IMR-90 (cell line): ENCODE measurements around the gene PARVB. TPM values are rescaled to one million over a fixed set of nuclear protein-coding genes. Genes with fewer than 3 reads are reported as not detected.

ENCODE experiments used
- ATAC-seq: fragments of 200-7000 bp; cut with Tn5 transposase; 2 replicates; pipeline ENCODE4 v1.9.1; 2020; ENCODE audit warnings: low read depth, mild to moderate bottlenecking, moderate library complexity
- BruUV-seq: library from RNA; stranded (reverse); fragments of 400-500 nt; replicated peaks from 2 replicates; lab custom pipeline; 2021; lab: Mats Ljungman, UMichigan
- CTCF ChIA-PET: fragments of 300-600 bp; formaldehyde crosslinking; extraction: SDS; loops from one replicate; lab custom pipeline; 2021; ENCODE audit warnings: antibody characterized with exemption; lab: Yijun Ruan, JAX
- POLR2A ChIA-PET: fragments of 300-600 bp; sonication (Branson Sonifier 250); formaldehyde crosslinking; loops from one replicate; lab custom pipeline; 2022; ENCODE audit warnings: antibody characterized with exemption; ENCODE audit not compliant: unreplicated experiment; lab: Charles Lee
- DNase-seq: peaks from one replicate; pipeline ENCODE4 v3.0.0; 2013
- H2AFZ ChIP-seq: replicated peaks from 2 replicates; pipeline ENCODE3; 2013; ENCODE audit warnings: low read length, mild to moderate bottlenecking; ENCODE audit not compliant: poor library complexity
- H2AK5ac ChIP-seq: 2 replicates; pipeline ENCODE4 v1.6.1; 2013; ENCODE audit warnings: low read depth, low read length, inconsistent platforms
- H2AK9ac ChIP-seq: replicated peaks from 2 replicates; pipeline ENCODE3; 2013; ENCODE audit warnings: mild to moderate bottlenecking, low read depth, low read length, moderate library complexity; ENCODE audit not compliant: poor library complexity
- H2BK120ac ChIP-seq: 2 replicates; pipeline ENCODE4 v1.6.1; 2013; ENCODE audit warnings: low read depth, low read length, inconsistent platforms
- H2BK15ac ChIP-seq: 3 replicates; pipeline ENCODE4 v1.6.1; 2013; ENCODE audit warnings: low read depth, low read length, inconsistent platforms
- H2BK20ac ChIP-seq: 2 replicates; pipeline ENCODE4 v1.6.1; 2013; ENCODE audit warnings: low read depth, mild to moderate bottlenecking, inconsistent platforms, low read length, moderate library complexity
- H2BK5ac ChIP-seq: 2 replicates; pipeline ENCODE4 v1.6.1; 2013; ENCODE audit warnings: mild to moderate bottlenecking, low read depth, low read length, inconsistent platforms; ENCODE audit not compliant: poor library complexity, severe bottlenecking
- H3K14ac ChIP-seq: replicated peaks from 2 replicates; pipeline ENCODE4 v1.6.1; 2013; ENCODE audit warnings: low read depth, low read length, inconsistent platforms
- H3K18ac ChIP-seq: 2 replicates; pipeline ENCODE4 v1.6.1; 2013; ENCODE audit warnings: low read depth, low read length, control low read depth
- H3K23ac ChIP-seq: 2 replicates; pipeline ENCODE4 v1.6.1; 2013; ENCODE audit warnings: low read depth, low read length, inconsistent platforms
- H3K27ac ChIP-seq: 2 replicates; pipeline ENCODE4 v1.5.1; 2013; ENCODE audit warnings: mild to moderate bottlenecking, control low read depth, low read length; ENCODE audit not compliant: insufficient read depth
- H3K27me3 ChIP-seq: 2 replicates; pipeline ENCODE4 v1.6.1; 2013; ENCODE audit warnings: low read length; ENCODE audit not compliant: control insufficient read depth, insufficient read depth
- H3K36me3 ChIP-seq: 2 replicates; pipeline ENCODE4 v1.6.1; 2013; ENCODE audit warnings: low read length, mixed read lengths; ENCODE audit not compliant: control insufficient read depth, insufficient read depth
- H3K4ac ChIP-seq: 2 replicates; pipeline ENCODE4 v1.6.1; 2013; ENCODE audit warnings: low read depth, low read length, inconsistent platforms
- H3K4me1 ChIP-seq: 2 replicates; pipeline ENCODE4 v1.6.1; 2013; ENCODE audit warnings: low read length, mixed read lengths; ENCODE audit not compliant: control insufficient read depth, insufficient read depth
- H3K4me2 ChIP-seq: 2 replicates; pipeline ENCODE4 v1.6.1; 2013; ENCODE audit warnings: low read depth, mild to moderate bottlenecking, control low read depth, low read length, moderate library complexity
- H3K4me3 ChIP-seq: 2 replicates; pipeline ENCODE4 v1.5.1; 2013; ENCODE audit warnings: low read depth, mild to moderate bottlenecking, control low read depth, low read length, moderate library complexity; ENCODE audit not compliant: insufficient read depth
- H3K56ac ChIP-seq: 2 replicates; pipeline ENCODE4 v1.6.1; 2013; ENCODE audit warnings: low read length, inconsistent platforms; ENCODE audit not compliant: insufficient read depth; ENCODE audit errors: extremely low read depth
- H3K79me1 ChIP-seq, 2 experiments: 2 replicates each; pipeline ENCODE4 v1.6.1; 2013; ENCODE audit warnings: low read length in 2 of 2, inconsistent platforms in 1 of 2, low read depth in 1 of 2
- H3K9ac ChIP-seq: 2 replicates; pipeline ENCODE4 v1.6.1; 2013; ENCODE audit warnings: low read depth, low read length, control low read depth
- H3K9me1 ChIP-seq: 2 replicates; pipeline ENCODE4 v1.6.1; 2013; ENCODE audit warnings: low read length, inconsistent platforms; ENCODE audit not compliant: insufficient read depth
- H3K9me3 ChIP-seq: 2 replicates; pipeline ENCODE4 v1.6.1; 2013; ENCODE audit warnings: low read length; ENCODE audit not compliant: control insufficient read depth, insufficient read depth
- H4K20me1 ChIP-seq: 2 replicates; pipeline ENCODE4 v1.6.1; 2013; ENCODE audit warnings: low read length, inconsistent platforms; ENCODE audit not compliant: insufficient read depth
- H4K5ac ChIP-seq: 2 replicates; pipeline ENCODE4 v1.6.1; 2013; ENCODE audit warnings: mild to moderate bottlenecking, low read depth, low read length, control low read depth
- H4K8ac ChIP-seq, 2 experiments: 2 replicates each; pipeline ENCODE4 v1.6.1; 2013; ENCODE audit warnings: low read depth in 2 of 2, low read length in 2 of 2, control low read depth in 1 of 2, inconsistent platforms in 1 of 2
- H4K91ac ChIP-seq: 2 replicates; pipeline ENCODE4 v1.6.1; 2013; ENCODE audit warnings: low read depth, low read length, inconsistent platforms; ENCODE audit not compliant: insufficient read depth
- BHLHE40 ChIP-seq: fragments of 150-350 bp; IDR thresholded peaks from 2 replicates; pipeline ENCODE4 v1.6.1; 2016; ENCODE audit warnings: mild to moderate bottlenecking, low read depth, low read length
- CEBPB ChIP-seq: IDR thresholded peaks from 2 replicates; pipeline ENCODE4 v1.6.1; 2012; ENCODE audit warnings: low read depth, low read length, improper control_type of control experiment
- CHD1 ChIP-seq: IDR thresholded peaks from 2 replicates; pipeline ENCODE4 v1.6.1; 2012; ENCODE audit warnings: low read depth, low read length, improper control_type of control experiment
- FOS ChIP-seq: fragments of 150-350 bp; IDR thresholded peaks from 2 replicates; pipeline ENCODE4 v1.6.1; 2016; ENCODE audit warnings: low read depth, low read length
- MAFK ChIP-seq: IDR thresholded peaks from 2 replicates; pipeline ENCODE4 v1.6.1; 2012; ENCODE audit warnings: low read depth, low read length, improper control_type of control experiment
- MAZ ChIP-seq: IDR thresholded peaks from 2 replicates; pipeline ENCODE4 v1.6.1; 2012; ENCODE audit warnings: low read depth, mild to moderate bottlenecking, low read length, improper control_type of control experiment, moderate library complexity, borderline replicate concordance
- MXI1 ChIP-seq: IDR thresholded peaks from 2 replicates; pipeline ENCODE4 v1.6.1; 2012; ENCODE audit warnings: low read depth, mild to moderate bottlenecking, low read length, moderate library complexity, borderline replicate concordance
- NFE2L2 ChIP-seq: fragments of 150-350 bp; IDR thresholded peaks from 2 replicates; pipeline ENCODE4 v1.6.1; 2016; ENCODE audit warnings: low read depth, mild to moderate bottlenecking, low read length
- POLR2A ChIP-seq: IDR thresholded peaks from 2 replicates; pipeline ENCODE4 v1.6.1; 2012; ENCODE audit warnings: mild to moderate bottlenecking, low read depth, low read length
- RAD21 ChIP-seq: IDR thresholded peaks from 2 replicates; pipeline ENCODE4 v1.6.1; 2012; ENCODE audit warnings: low read length, improper control_type of control experiment
- RCOR1 ChIP-seq: IDR thresholded peaks from 2 replicates; pipeline ENCODE4 v1.6.1; 2012; ENCODE audit warnings: mild to moderate bottlenecking, low read length, improper control_type of control experiment; ENCODE audit not compliant: insufficient replicate concordance
- RFX5 ChIP-seq: IDR thresholded peaks from 2 replicates; pipeline ENCODE4 v1.8.0; 2012; ENCODE audit warnings: low read depth, mild to moderate bottlenecking, low read length, moderate library complexity
- SMC3 ChIP-seq: fragments of 150-350 bp; IDR thresholded peaks from 2 replicates; pipeline ENCODE4 v1.6.1; 2016; ENCODE audit warnings: low read depth, mild to moderate bottlenecking, antibody characterized with exemption, low read length, moderate library complexity
- WGBS, 2 experiments: methylation state at CpG; one replicate each; pipeline versions ENCODE4 v1.1.5 to v1.1.7; 2013; ENCODE audit warnings: missing lambda C conversion rate in 2 of 2; ENCODE audit not compliant: insufficient read length in 1 of 2; ENCODE audit errors: extremely low coverage in 2 of 2; 5-methylcytosine and 5-hydroxymethylcytosine counted together
- dilution Hi-C: fragments of 300-500 bp; cut with HindIII; formaldehyde crosslinking; loops from one replicate; pipeline ENCODE4 v1.14.3; 2018; ENCODE audit warnings: low sequenced_read_pairs; ENCODE audit not compliant: unreplicated experiment
- in situ Hi-C: fragments of 300-500 bp; cut with MboI; formaldehyde crosslinking; loops from 3 replicates; pipeline ENCODE4 v1.14.3; 2019; ENCODE audit warnings: low sequenced_read_pairs, inconsistent platforms, mixed read lengths
- intact Hi-C: fragments of 100-400 bp; cut with micrococcal nuclease; formaldehyde crosslinking; loops from 2 replicates; pipeline ENCODE4 v1.10.0; 2022
- polyA plus RNA-seq, 3 experiments: library from polyadenylated mRNA; depleted of rRNA; stranded (reverse); fragments of >200 nt; gene quantifications; 2 replicates each; pipeline ENCODE4 v1.2.3, GENCODE V29; 2012; ENCODE audit warnings: low replicate concordance in 1 of 3
- total RNA-seq: library from RNA; depleted of rRNA; stranded (reverse); fragments of >200 nt; gene quantifications from 2 replicates; pipeline ENCODE4 v1.2.3, GENCODE V29; 2012
- TF ChIP-seq, protein P1 (sequence below): fragments of 150-350 bp; IDR thresholded peaks from 2 replicates; pipeline ENCODE4 v1.6.1; 2016; ENCODE audit warnings: low read depth, mild to moderate bottlenecking, low read length, moderate library complexity, borderline replicate concordance
- TF ChIP-seq, protein P2 (sequence below): conservative IDR thresholded peaks from 2 replicates; pipeline ENCODE4 v1.5.1; 2012; ENCODE audit warnings: mild to moderate bottlenecking, low read depth, low read length, improper control_type of control experiment
- TF ChIP-seq, protein P3 (sequence below): fragments of 150-350 bp; IDR thresholded peaks from 2 replicates; pipeline ENCODE4 v1.6.1; 2017; ENCODE audit warnings: mild to moderate bottlenecking, antibody characterized with exemption, low read length, low read depth

PARVB gene
- total and polyA plus RNA-seq, 2 of the 4 experiments (the other 2 are of a cell fraction), result 44.3 to 53.9 TPM

DNA sequence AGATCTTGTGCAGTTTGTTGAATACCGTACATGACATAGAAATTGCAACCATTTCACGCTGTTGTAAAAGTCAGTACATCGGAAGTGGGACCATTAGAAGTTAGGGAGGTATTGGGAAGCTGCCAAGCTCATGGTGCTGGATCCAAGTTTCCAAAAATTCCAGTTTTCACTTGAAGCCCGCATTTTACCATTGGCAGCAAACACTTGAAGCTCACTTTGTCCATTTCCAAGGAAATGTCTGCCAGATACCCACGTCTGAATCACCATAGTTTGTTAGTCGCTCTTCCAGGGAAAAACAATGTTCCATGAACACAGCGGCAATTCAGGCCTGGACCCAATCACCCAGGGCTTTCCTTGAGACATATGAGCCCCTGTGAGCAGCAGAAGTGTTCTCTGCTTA, 22.6 kb upstream of the PARVB start:
- Histone ChIP-seq H4K20me1 (no peaks in the 10 kb centered on the region), H3K36me3 (peaks cover 17% of the 10 kb centered on the region; the same call in 1 of the 2 replicates), H3K9me1 (no peaks in the 10 kb centered on the region), H3K23ac (no peak overlapping the region), H3K27me3 (no peaks in the 10 kb centered on the region), H3K27ac (no peak overlapping the region), H2AK9ac (no peak overlapping the region), H3K18ac (no peak overlapping the region), H3K56ac (no peak overlapping the region), H3K79me1 (no peaks in the 10 kb centered on the region), H3K4me1 (no peaks in the 10 kb centered on the region), H3K4me3 (no peak overlapping the region), H2AK5ac (no peak overlapping the region), H4K5ac (no peak overlapping the region), H3K4me2 (no peak overlapping the region), H3K4ac (no peak overlapping the region), H2BK5ac (no peak overlapping the region), H4K91ac (no peak overlapping the region), H2BK120ac (no peak overlapping the region), H3K9ac (no peak overlapping the region), H4K8ac (no peak overlapping the region), H2BK20ac (no peak overlapping the region), H3K14ac (no peak overlapping the region), H2AFZ (no peak overlapping the region), H2BK15ac (no peak overlapping the region), H3K9me3 (peaks cover 7% of the 10 kb centered on the region)
- POLR2A ChIA-PET, result interaction anchor here (0.8 kb wide), 1 partner anchor 8 kb away, joined by 3 read pairs; no protein-coding TSS in a partner anchor
- dilution Hi-C loops (no loop called here), intact Hi-C loops (no loop called here), in situ Hi-C loops (no loop called here)
- ATAC-seq (no peak), DNase-seq (no peak)
- CTCF ChIA-PET, result interaction anchor here (1.4 kb wide), 1 partner anchor 8 kb away, joined by 7 read pairs; no protein-coding TSS in a partner anchor
- TF ChIP-seq, protein P1, sequence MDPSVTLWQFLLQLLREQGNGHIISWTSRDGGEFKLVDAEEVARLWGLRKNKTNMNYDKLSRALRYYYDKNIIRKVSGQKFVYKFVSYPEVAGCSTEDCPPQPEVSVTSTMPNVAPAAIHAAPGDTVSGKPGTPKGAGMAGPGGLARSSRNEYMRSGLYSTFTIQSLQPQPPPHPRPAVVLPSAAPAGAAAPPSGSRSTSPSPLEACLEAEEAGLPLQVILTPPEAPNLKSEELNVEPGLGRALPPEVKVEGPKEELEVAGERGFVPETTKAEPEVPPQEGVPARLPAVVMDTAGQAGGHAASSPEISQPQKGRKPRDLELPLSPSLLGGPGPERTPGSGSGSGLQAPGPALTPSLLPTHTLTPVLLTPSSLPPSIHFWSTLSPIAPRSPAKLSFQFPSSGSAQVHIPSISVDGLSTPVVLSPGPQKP, result no peak
- TF ChIP-seq RAD21 (no peak), MAFK (no peak), MXI1 (no peak), POLR2A (no peak), SMC3 (no peak), BHLHE40 (no peak), CEBPB (no peak), NFE2L2 (no peak), MAZ (no peak), RCOR1 (no peak), FOS (no peak), RFX5 (no peak), CHD1 (no peak)
- TF ChIP-seq, protein P2, sequence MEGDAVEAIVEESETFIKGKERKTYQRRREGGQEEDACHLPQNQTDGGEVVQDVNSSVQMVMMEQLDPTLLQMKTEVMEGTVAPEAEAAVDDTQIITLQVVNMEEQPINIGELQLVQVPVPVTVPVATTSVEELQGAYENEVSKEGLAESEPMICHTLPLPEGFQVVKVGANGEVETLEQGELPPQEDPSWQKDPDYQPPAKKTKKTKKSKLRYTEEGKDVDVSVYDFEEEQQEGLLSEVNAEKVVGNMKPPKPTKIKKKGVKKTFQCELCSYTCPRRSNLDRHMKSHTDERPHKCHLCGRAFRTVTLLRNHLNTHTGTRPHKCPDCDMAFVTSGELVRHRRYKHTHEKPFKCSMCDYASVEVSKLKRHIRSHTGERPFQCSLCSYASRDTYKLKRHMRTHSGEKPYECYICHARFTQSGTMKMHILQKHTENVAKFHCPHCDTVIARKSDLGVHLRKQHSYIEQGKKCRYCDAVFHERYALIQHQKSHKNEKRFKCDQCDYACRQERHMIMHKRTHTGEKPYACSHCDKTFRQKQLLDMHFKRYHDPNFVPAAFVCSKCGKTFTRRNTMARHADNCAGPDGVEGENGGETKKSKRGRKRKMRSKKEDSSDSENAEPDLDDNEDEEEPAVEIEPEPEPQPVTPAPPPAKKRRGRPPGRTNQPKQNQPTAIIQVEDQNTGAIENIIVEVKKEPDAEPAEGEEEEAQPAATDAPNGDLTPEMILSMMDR, result no peak
- TF ChIP-seq, protein P3, sequence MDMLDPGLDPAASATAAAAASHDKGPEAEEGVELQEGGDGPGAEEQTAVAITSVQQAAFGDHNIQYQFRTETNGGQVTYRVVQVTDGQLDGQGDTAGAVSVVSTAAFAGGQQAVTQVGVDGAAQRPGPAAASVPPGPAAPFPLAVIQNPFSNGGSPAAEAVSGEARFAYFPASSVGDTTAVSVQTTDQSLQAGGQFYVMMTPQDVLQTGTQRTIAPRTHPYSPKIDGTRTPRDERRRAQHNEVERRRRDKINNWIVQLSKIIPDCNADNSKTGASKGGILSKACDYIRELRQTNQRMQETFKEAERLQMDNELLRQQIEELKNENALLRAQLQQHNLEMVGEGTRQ, result no peak
- BruUV-seq, result no TSS peak
- 62% methylated on average over 2 of the region's 7 CpGs; no CpG with 5 or more reads in 1 of the 2 experiments for WGBS, 2 experiments
